HG03354 (cell line): Measurements from ENCODE around the gene TMED8.

Source experiments
- ATAC-seq: cut with Tn5 transposase; IDR thresholded peaks from one replicate; pipeline ENCODE4 v1.9.1; 2021; ENCODE audit warnings: mild to moderate bottlenecking; ENCODE audit not compliant: unreplicated experiment, poor library complexity, severe bottlenecking

TMED8 gene

GRCh38 chr14:77305696-77306095 is 71.2 kb downstream of the TMED8 start:
- ATAC-seq, result no peak

GRCh38 chr14:77303417-77304156 is 73.3 kb downstream of the TMED8 start:
- ATAC-seq, result peak; percentile 72

GRCh38 chr14:77302926-77303325 is 74.0 kb downstream of the TMED8 start:
- ATAC-seq, result no peak

GRCh38 chr14:77301103-77301502 is 75.8 kb downstream of the TMED8 start:
- peak; percentile 66 for ATAC-seq

- no peak for ATAC-seq
Measured at GRCh38 chr14:77299771-77300170, 77.1 kb downstream of the TMED8 start.

- ATAC-seq, result no peak
Measured at GRCh38 chr14:77296906-77297305, 80.0 kb downstream of the TMED8 start.

GRCh38 chr14:77296155-77296554 is 80.7 kb downstream of the TMED8 start:
- ATAC-seq, result no peak

GRCh38 chr14:77290705-77291104 is 86.2 kb downstream of the TMED8 start:
- ATAC-seq, result no peak

- ATAC-seq, result no peak
Measured at GRCh38 chr14:77286576-77286975, 90.3 kb downstream of the TMED8 start.
